HepG2 (cell line): ENCODE results near the gene CES3. TPM values are rescaled to one million over a fixed set of nuclear protein-coding genes. Genes with fewer than 3 reads are reported as not detected.

ENCODE experiments used
- HOXA3 ChIP-seq: sonication (generic); formaldehyde crosslinking; IDR thresholded peaks from 2 replicates; pipeline ENCODE4 v1.5.0; 2020; ENCODE audit warnings: missing genetic modification reagents
- KAT8 ChIP-seq: IDR thresholded peaks from 2 replicates; pipeline ENCODE4 v1.6.1; 2016; ENCODE audit warnings: missing genetic modification reagents, missing compliant biosample characterization
- THRA ChIP-seq: sonication (generic); formaldehyde crosslinking; IDR thresholded peaks from 2 replicates; pipeline ENCODE4 v1.4.0; 2020; ENCODE audit warnings: missing genetic modification reagents, borderline replicate concordance
- ZKSCAN5 ChIP-seq: sonication (generic); formaldehyde crosslinking; IDR thresholded peaks from 2 replicates; pipeline ENCODE4 v1.5.1; 2020; ENCODE audit warnings: mild to moderate bottlenecking, missing genetic modification reagents
- ZNF251 ChIP-seq: sonication (generic); formaldehyde crosslinking; IDR thresholded peaks from 2 replicates; pipeline ENCODE4 v1.9.0; 2021; ENCODE audit warnings: mild to moderate bottlenecking, missing genetic modification reagents
- ZNF513 ChIP-seq: sonication (generic); formaldehyde crosslinking; conservative IDR thresholded peaks from 2 replicates; pipeline ENCODE4 v1.5.0; 2020; ENCODE audit warnings: missing genetic modification reagents
- polyA plus RNA-seq, 8 experiments: library from polyadenylated mRNA; depleted of rRNA in 3 of 8; stranded (reverse) in 7 of 8; unstranded in 1 of 8; fragments of >200 nt; fragmentation: Illumina TruSeq in 4 of 8; extraction: Trizol in 4 of 8; gene quantifications; 2 replicates each; pipeline versions ENCODE4 v1.2.1 to v1.2.3, GENCODE V29; 2011 to 2016; ENCODE audit warnings: low read depth in 4 of 8, missing spikeins in 1 of 8, mixed read lengths in 1 of 8; ENCODE audit not compliant: insufficient read depth in 1 of 8
- total RNA-seq, 5 experiments: library from RNA; depleted of rRNA; stranded (reverse); fragments of >200 nt; fragmentation: Illumina TruSeq; extraction: Trizol; gene quantifications; 2 replicates each; pipeline ENCODE4 v1.2.3, GENCODE V29; 2016; ENCODE audit warnings: low read depth in 1 of 5
- TF ChIP-seq, protein P1 (sequence below), 2 experiments: fragments of 450-650 bp in 1 of 2; sonication (generic) in 1 of 2; formaldehyde crosslinking in 1 of 2; IDR thresholded peaks; 2 replicates each; pipeline versions ENCODE4 v1.6.1 to v1.8.0; 2016 to 2022; ENCODE audit warnings: antibody characterized with exemption in 1 of 2, mild to moderate bottlenecking in 1 of 2, missing genetic modification reagents in 1 of 2

CES3 gene
- total and polyA plus RNA-seq, 2 of the 13 experiments (the other 11 are each of a cell fraction or from before 2014, with no cell fraction given), result 6.6 to 17.4 TPM

GRCh38 chr16:66977341-66978113 lies 16.5 kb downstream of the CES3 start (continued):
- TF ChIP-seq THRA (peak; percentile 60; the same call in 1 of the 2 replicates), ZNF513 (no peak; the same call in 1 of the 2 replicates), ZNF251 (CRISPR knock-in tag) (no peak), KAT8 (CRISPR knock-in tag) (peak; percentile 68), HOXA3 (CRISPR knock-in tag) (peak; percentile 70; the same call in 1 of the 2 replicates), ZKSCAN5 (CRISPR knock-in tag) (no peak)
- TF ChIP-seq, protein P1, sequence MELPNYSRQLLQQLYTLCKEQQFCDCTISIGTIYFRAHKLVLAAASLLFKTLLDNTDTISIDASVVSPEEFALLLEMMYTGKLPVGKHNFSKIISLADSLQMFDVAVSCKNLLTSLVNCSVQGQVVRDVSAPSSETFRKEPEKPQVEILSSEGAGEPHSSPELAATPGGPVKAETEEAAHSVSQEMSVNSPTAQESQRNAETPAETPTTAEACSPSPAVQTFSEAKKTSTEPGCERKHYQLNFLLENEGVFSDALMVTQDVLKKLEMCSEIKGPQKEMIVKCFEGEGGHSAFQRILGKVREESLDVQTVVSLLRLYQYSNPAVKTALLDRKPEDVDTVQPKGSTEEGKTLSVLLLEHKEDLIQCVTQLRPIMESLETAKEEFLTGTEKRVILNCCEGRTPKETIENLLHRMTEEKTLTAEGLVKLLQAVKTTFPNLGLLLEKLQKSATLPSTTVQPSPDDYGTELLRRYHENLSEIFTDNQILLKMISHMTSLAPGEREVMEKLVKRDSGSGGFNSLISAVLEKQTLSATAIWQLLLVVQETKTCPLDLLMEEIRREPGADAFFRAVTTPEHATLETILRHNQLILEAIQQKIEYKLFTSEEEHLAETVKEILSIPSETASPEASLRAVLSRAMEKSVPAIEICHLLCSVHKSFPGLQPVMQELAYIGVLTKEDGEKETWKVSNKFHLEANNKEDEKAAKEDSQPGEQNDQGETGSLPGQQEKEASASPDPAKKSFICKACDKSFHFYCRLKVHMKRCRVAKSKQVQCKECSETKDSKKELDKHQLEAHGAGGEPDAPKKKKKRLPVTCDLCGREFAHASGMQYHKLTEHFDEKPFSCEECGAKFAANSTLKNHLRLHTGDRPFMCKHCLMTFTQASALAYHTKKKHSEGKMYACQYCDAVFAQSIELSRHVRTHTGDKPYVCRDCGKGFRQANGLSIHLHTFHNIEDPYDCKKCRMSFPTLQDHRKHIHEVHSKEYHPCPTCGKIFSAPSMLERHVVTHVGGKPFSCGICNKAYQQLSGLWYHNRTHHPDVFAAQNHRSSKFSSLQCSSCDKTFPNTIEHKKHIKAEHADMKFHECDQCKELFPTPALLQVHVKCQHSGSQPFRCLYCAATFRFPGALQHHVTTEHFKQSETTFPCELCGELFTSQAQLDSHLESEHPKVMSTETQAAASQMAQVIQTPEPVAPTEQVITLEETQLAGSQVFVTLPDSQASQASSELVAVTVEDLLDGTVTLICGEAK (IDR thresholded peaks at IDR 0.05), result no peak
- TF ChIP-seq, protein P1 (CRISPR knock-in tag; IDR thresholded peaks at IDR 0.05), result no peak; the same call in 1 of the 2 replicates
